ENCODE results near the gene LENG8.

Gene LENG8

GRCh38 chr19:54434873-54435214 is 14.2 kb upstream of the LENG8 start:
- no peaks in the 10 kb centered on the region for H3K9me3 ChIP-seq (ENCODE audit: severe bottlenecking)
- peaks cover 17% of the 10 kb centered on the region for H3K4me1 ChIP-seq (ENCODE audit: insufficient read depth, poor library complexity, severe bottlenecking)
- 0 out of 2 replicates have a peak, but pooled peaks cover 8% of the 10 kb centered on the region for H3K36me3 ChIP-seq (ENCODE audit: low read depth)
- no peak overlapping the region for H3K4me3 ChIP-seq (ENCODE audit: severe bottlenecking)
- ATAC-seq (ENCODE audit: low read depth): no peak
- no peak for DNase-seq (ENCODE audit: low spot score)
- no peaks in the 10 kb centered on the region for H3K27me3 ChIP-seq (ENCODE audit: insufficient read depth, poor library complexity, severe bottlenecking)
- no peak for TF ChIP-seq CTCF (IDR thresholded peaks at IDR 0.05; ENCODE audit: poor library complexity, severe bottlenecking)
- no peak overlapping the region for H3K27ac ChIP-seq (ENCODE audit: poor library complexity, severe bottlenecking)

- Histone ChIP-seq H3K27me3 (ENCODE audit: insufficient read depth, poor library complexity, severe bottlenecking) (no peaks in the 10 kb centered on the region), H3K9me3 (ENCODE audit: severe bottlenecking) (no peaks in the 10 kb centered on the region), H3K36me3 (ENCODE audit: low read depth) (peaks cover 10% of the 10 kb centered on the region), H3K4me3 (ENCODE audit: severe bottlenecking) (no peak overlapping the region), H3K4me1 (ENCODE audit: insufficient read depth, poor library complexity, severe bottlenecking) (peaks cover 17% of the 10 kb centered on the region), H3K27ac (ENCODE audit: poor library complexity, severe bottlenecking) (no peak overlapping the region)
- no peak for TF ChIP-seq CTCF (IDR thresholded peaks at IDR 0.05; ENCODE audit: poor library complexity, severe bottlenecking)
- no peak for DNase-seq (ENCODE audit: low spot score)
- no peak for ATAC-seq (ENCODE audit: low read depth)
Measured at GRCh38 chr19:54435551-54436016, 13.4 kb upstream of the LENG8 start.

- H3K27me3 ChIP-seq (ENCODE audit: insufficient read depth, poor library complexity, severe bottlenecking): no peaks in the 10 kb centered on the region
- H3K9me3 ChIP-seq (ENCODE audit: severe bottlenecking): no peaks in the 10 kb centered on the region
- DNase-seq (ENCODE audit: low spot score) (no peak), ATAC-seq (ENCODE audit: low read depth) (no peak)
- no peak overlapping the region for H3K4me3 ChIP-seq (ENCODE audit: severe bottlenecking)
- H3K27ac ChIP-seq (ENCODE audit: poor library complexity, severe bottlenecking): no peak overlapping the region
- peaks cover 14% of the 10 kb centered on the region for H3K36me3 ChIP-seq (ENCODE audit: low read depth)
- H3K4me1 ChIP-seq (ENCODE audit: insufficient read depth, poor library complexity, severe bottlenecking): peaks cover 15% of the 10 kb centered on the region
- TF ChIP-seq CTCF (IDR thresholded peaks at IDR 0.05; ENCODE audit: poor library complexity, severe bottlenecking): no peak
Measured at GRCh38 chr19:54436031-54436523, 12.9 kb upstream of the LENG8 start.

GRCh38 chr19:54436628-54437252 is 12.3 kb upstream of the LENG8 start:
- Histone ChIP-seq H3K9me3 (ENCODE audit: severe bottlenecking) (no peaks in the 10 kb centered on the region), H3K4me1 (ENCODE audit: insufficient read depth, poor library complexity, severe bottlenecking) (peaks cover 9% of the 10 kb centered on the region), H3K36me3 (ENCODE audit: low read depth) (peaks cover 15% of the 10 kb centered on the region), H3K27me3 (ENCODE audit: insufficient read depth, poor library complexity, severe bottlenecking) (no peaks in the 10 kb centered on the region), H3K4me3 (ENCODE audit: severe bottlenecking) (no peak overlapping the region), H3K27ac (ENCODE audit: poor library complexity, severe bottlenecking) (no peak overlapping the region)
- ATAC-seq (ENCODE audit: low read depth) (no peak), DNase-seq (ENCODE audit: low spot score) (no peak)
- no peak for TF ChIP-seq CTCF (IDR thresholded peaks at IDR 0.05; ENCODE audit: poor library complexity, severe bottlenecking)

- DNase-seq (ENCODE audit: low spot score): peak; percentile 52
- no peak overlapping the region for H3K4me3 ChIP-seq (ENCODE audit: severe bottlenecking)
Measured at GRCh38 chr19:54439174-54439851, 9.7 kb upstream of the LENG8 start.

More at GRCh38 chr19:54439174-54439851, 9.7 kb upstream of the LENG8 start:
- no peaks in the 10 kb centered on the region for H3K9me3 ChIP-seq (ENCODE audit: severe bottlenecking)
- H3K27ac ChIP-seq (ENCODE audit: poor library complexity, severe bottlenecking): no peak overlapping the region
- H3K27me3 ChIP-seq (ENCODE audit: insufficient read depth, poor library complexity, severe bottlenecking): no peaks in the 10 kb centered on the region
- ATAC-seq (ENCODE audit: low read depth): peak; percentile 61; the same call in 2 of the 3 replicates
- H3K36me3 ChIP-seq (ENCODE audit: low read depth): peaks cover 29% of the 10 kb centered on the region
- peak; percentile 43 for TF ChIP-seq CTCF (IDR thresholded peaks at IDR 0.05; ENCODE audit: poor library complexity, severe bottlenecking)
- no peaks in the 10 kb centered on the region for H3K4me1 ChIP-seq (ENCODE audit: insufficient read depth, poor library complexity, severe bottlenecking)

Measured in RWPE2 (cell line).